B cell (primary cell): ENCODE results near the gene ST6GALNAC2. TPM values are rescaled to one million over a fixed set of nuclear protein-coding genes. Genes with fewer than 3 reads are reported as not detected.
"Not testable (repeated sequence)": the region's sequence is repeated elsewhere in the genome, so short reads cannot be mapped to it uniquely, and the experiment has no call there.

Experiments used
- ATAC-seq: fragments of 200-7000 bp; cut with Tn5 transposase; one replicate; pipeline ENCODE4 v1.10.0; 2021; ENCODE audit warnings: low read depth, mild to moderate bottlenecking, moderate number of reproducible peaks, moderate library complexity
- CTCF ChIA-PET: fragments of 350-600 bp; sonication (Branson Sonifier 250); formaldehyde crosslinking; loops from one replicate; lab custom pipeline; 2021; ENCODE audit warnings: antibody characterized with exemption, inconsistent platforms; lab: Charles Lee
- POLR2A ChIA-PET: fragments of 350-600 bp; sonication (Branson Sonifier 250); formaldehyde crosslinking; loops from one replicate; lab custom pipeline; 2021; ENCODE audit warnings: antibody characterized with exemption; lab: Charles Lee
- DNase-seq: peaks from one replicate; pipeline ENCODE4 v3.0.0; 2013
- H2AFZ ChIP-seq: 2 replicates; pipeline ENCODE4 v1.6.1; 2012; ENCODE audit warnings: mild to moderate bottlenecking, low read depth, low read length; ENCODE audit not compliant: insufficient read depth, poor library complexity, severe bottlenecking
- H3K27ac ChIP-seq, 2 donors: 1 replicate in 1 of 2; 2 replicates in 1 of 2; pipeline ENCODE4 v1.5.1; 2012 to 2013; ENCODE audit warnings: low read length in 2 of 2, mild to moderate bottlenecking in 2 of 2, moderate library complexity in 1 of 2
- H3K27me3 ChIP-seq, 4 experiments: fragments of 200-600 bp in 1 of 4; sonication (generic) in 1 of 4; replicated peaks in 1 of 4; 1 replicate in 2 of 4; 2 replicates in 2 of 4; pipeline versions ENCODE4 v1.6.1 to v1.7.0; 2013 to 2016; ENCODE audit warnings: low read length in 3 of 4, mild to moderate bottlenecking in 2 of 4, mixed read lengths in 1 of 4, moderate library complexity in 1 of 4; ENCODE audit not compliant: insufficient read depth in 4 of 4, control insufficient read depth in 3 of 4; ENCODE audit errors: control extremely low read depth in 1 of 4
- H3K36me3 ChIP-seq, 2 experiments: replicated peaks in 1 of 2; 1 replicate in 1 of 2; 2 replicates in 1 of 2; pipeline versions ENCODE4 v1.6.1 to v1.7.1; 2013; ENCODE audit warnings: low read length in 1 of 2; ENCODE audit not compliant: insufficient read depth in 2 of 2, control insufficient read depth in 1 of 2; ENCODE audit errors: control extremely low read depth in 1 of 2, extremely low read depth in 1 of 2
- H3K4me1 ChIP-seq, 2 donors: fragments of 200-600 bp in 1 of 2; sonication (generic) in 1 of 2; 1 replicate in 1 of 2; 2 replicates in 1 of 2; pipeline versions ENCODE4 v1.5.1 to v1.6.1; 2013 to 2017; ENCODE audit warnings: low read length in 2 of 2; ENCODE audit not compliant: control insufficient read depth in 2 of 2, insufficient read depth in 2 of 2
- H3K4me2 ChIP-seq: replicated peaks from 2 replicates; pipeline ENCODE3; 2012; ENCODE audit warnings: mild to moderate bottlenecking, low read depth, low read length; ENCODE audit not compliant: poor library complexity, severe bottlenecking
- H3K4me3 ChIP-seq, 5 experiments: fragments of 200-600 bp in 1 of 5; sonication (generic) in 1 of 5; 1 replicate in 3 of 5; 2 replicates in 2 of 5; pipeline versions ENCODE4 v1.5.1 to v1.7.0; 2011 to 2016; ENCODE audit warnings: low read length in 4 of 5, mild to moderate bottlenecking in 4 of 5, low read depth in 2 of 5, control low read depth in 1 of 5, moderate library complexity in 1 of 5; ENCODE audit not compliant: insufficient read depth in 1 of 5; ENCODE audit errors: control extremely low read depth in 1 of 5, extremely low read depth in 1 of 5
- H3K79me2 ChIP-seq: fragments of 200-600 bp; sonication (generic); one replicate; pipeline ENCODE4 v1.6.0; 2016; ENCODE audit warnings: low read length; ENCODE audit not compliant: control insufficient read depth, insufficient read depth
- H3K9ac ChIP-seq: fragments of 200-600 bp; sonication (generic); 2 replicates; pipeline ENCODE4 v1.6.1; 2017; ENCODE audit warnings: mild to moderate bottlenecking, low read length, moderate library complexity
- H3K9me3 ChIP-seq, 3 donors: one replicate each; pipeline versions ENCODE4 v1.6.1 to v1.7.1; 2013; ENCODE audit warnings: low read length in 2 of 3; ENCODE audit not compliant: control insufficient read depth in 2 of 3, insufficient read depth in 1 of 3; ENCODE audit errors: control extremely low read depth in 1 of 3
- H4K20me1 ChIP-seq: 2 replicates; pipeline ENCODE4 v1.6.0; 2012; ENCODE audit warnings: mild to moderate bottlenecking, low read length; ENCODE audit not compliant: insufficient read depth, control insufficient read depth, poor library complexity, severe bottlenecking
- H3K27ac Mint-ChIP-seq: one replicate; pipeline ENCODE4 v1.8.0; 2021; ENCODE audit warnings: mixed read lengths
- H3K27me3 Mint-ChIP-seq: one replicate; pipeline ENCODE4 v1.8.0; 2021; ENCODE audit warnings: mixed read lengths
- H3K4me1 Mint-ChIP-seq: one replicate; pipeline ENCODE4 v1.8.0; 2021; ENCODE audit warnings: mixed read lengths
- H3K4me3 Mint-ChIP-seq: one replicate; pipeline ENCODE4 v1.8.0; 2021; ENCODE audit warnings: mixed read lengths
- H3K9me3 Mint-ChIP-seq: one replicate; pipeline ENCODE4 v1.8.0; 2022; ENCODE audit warnings: mixed read lengths; ENCODE audit not compliant: insufficient read depth
- WGBS: methylation state at CpG from one replicate; pipeline ENCODE4 v1.1.5; 2013; ENCODE audit warnings: missing lambda C conversion rate; ENCODE audit not compliant: insufficient coverage; 5-methylcytosine and 5-hydroxymethylcytosine counted together
- intact Hi-C: fragments of 100-400 bp; cut with micrococcal nuclease; formaldehyde crosslinking; loops from one replicate; pipeline ENCODE4 v1.10.0; 2022
- polyA plus RNA-seq: library from polyadenylated mRNA; depleted of rRNA; stranded (reverse); fragments of >200 nt; gene quantifications from 2 replicates; pipeline ENCODE4 v1.2.3, GENCODE V29; 2012
- total RNA-seq, 2 donors: library from RNA; stranded (reverse); fragments of 120-200 nt in 1 of 2; gene quantifications; 1 replicate in 1 of 2; 2 replicates in 1 of 2; pipeline versions ENCODE4 v1.2.3 to v1.2.4, GENCODE V29; 2013 to 2022

ST6GALNAC2 gene
- total and polyA plus RNA-seq, 2 donors (not counting 1 experiment from before 2014, with no cell fraction given): 0.58 to 2.7 TPM

DNA sequence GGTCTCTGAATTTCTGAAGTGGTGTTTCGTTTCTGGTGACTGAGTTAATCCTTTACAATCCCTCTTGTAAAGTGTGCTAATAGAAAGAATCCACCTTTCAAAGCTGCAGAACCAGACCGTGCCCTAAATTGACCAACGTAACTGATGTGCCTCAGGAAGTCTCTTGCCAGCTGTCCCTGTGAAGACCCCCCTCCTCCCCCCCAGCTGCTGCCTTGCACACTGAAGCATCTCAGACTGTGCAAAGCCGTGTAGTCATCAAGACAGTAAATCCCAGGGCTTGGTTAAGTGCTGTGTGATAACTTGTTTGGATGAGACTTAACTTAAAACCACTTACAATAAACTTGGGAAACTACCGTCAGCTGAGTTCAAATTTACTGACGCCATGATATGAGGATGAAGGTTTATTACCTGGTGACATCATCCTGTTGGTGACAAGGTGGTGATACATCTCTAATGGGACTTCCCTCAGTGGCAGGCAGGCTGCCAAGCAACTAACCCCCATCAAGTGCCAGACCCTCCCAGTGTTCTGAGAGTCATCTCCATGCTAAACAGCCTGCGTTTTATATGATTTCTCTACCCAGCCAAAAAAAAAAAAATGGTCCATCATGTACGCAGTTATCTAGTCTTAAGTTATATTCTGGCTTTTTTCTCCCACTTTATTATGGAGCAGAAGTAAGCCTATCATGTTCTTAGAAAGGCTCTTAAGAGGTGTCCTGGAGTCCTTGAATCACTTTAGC lies 20.5 kb downstream of the ST6GALNAC2 start:
- H3K4me3 ChIP-seq, H3K4me2 ChIP-seq, H3K27me3 ChIP-seq, H3K79me2 ChIP-seq, POLR2A ChIA-PET, H3K27me3 Mint-ChIP-seq, DNase-seq, H2AFZ ChIP-seq, intact Hi-C loops, H3K9ac ChIP-seq, ATAC-seq, H3K9me3 Mint-ChIP-seq, H3K27ac Mint-ChIP-seq, H3K9me3 ChIP-seq, H3K27ac ChIP-seq, H3K4me3 Mint-ChIP-seq: not testable (repeated sequence)
- CTCF ChIA-PET: interaction anchor here (2.9 kb wide), 1 partner anchor 7 kb away, joined by 19 read pairs; no protein-coding TSS in a partner anchor
- WGBS: no CpG with 5 or more reads among the region's 8 CpGs
- H3K4me1 ChIP-seq: peaks cover 19 to 27% of the 10 kb centered on the region in 2 donors
- H3K36me3 ChIP-seq: peaks cover 0 to 34% of the 10 kb centered on the region in 2 experiments
- H4K20me1 ChIP-seq: peaks cover 31% of the 10 kb centered on the region
- peaks cover 46% of the 10 kb centered on the region for H3K4me1 Mint-ChIP-seq

DNA sequence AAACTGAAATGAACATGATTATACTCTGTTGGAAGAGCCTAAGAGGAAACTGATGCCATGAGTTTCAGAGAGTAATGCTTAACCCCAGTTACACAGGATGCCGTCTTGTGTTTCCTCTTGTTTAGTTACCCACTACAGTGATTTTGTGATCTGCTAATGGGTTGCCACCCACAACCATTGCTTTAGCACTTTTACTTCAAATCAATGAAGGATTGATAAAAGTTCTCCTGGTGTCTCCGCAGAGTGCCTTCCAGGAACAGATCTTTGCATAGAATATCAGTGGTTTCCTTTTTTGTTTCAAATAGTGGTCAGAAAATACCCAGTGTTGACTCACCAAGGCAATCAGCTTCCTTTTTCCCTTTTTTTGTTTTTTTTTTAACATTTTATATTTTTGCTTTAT lies 22.3 kb downstream of the ST6GALNAC2 start:
- H3K27me3 ChIP-seq, ATAC-seq, H3K9ac ChIP-seq, H3K27ac ChIP-seq, H3K27ac Mint-ChIP-seq, H3K9me3 ChIP-seq, H3K4me3 Mint-ChIP-seq, H3K4me2 ChIP-seq, H2AFZ ChIP-seq, DNase-seq, CTCF ChIA-PET, intact Hi-C loops, POLR2A ChIA-PET, H3K27me3 Mint-ChIP-seq, H3K4me3 ChIP-seq, H3K9me3 Mint-ChIP-seq: not testable (repeated sequence)
- H4K20me1 ChIP-seq: peaks cover 41% of the 10 kb centered on the region
- H3K4me1 Mint-ChIP-seq: peaks cover 55% of the 10 kb centered on the region
- H3K79me2 ChIP-seq: peaks cover 27% of the 10 kb centered on the region
- H3K36me3 ChIP-seq: peaks cover 1 to 38% of the 10 kb centered on the region in 2 experiments
- peaks cover 24 to 35% of the 10 kb centered on the region in 2 donors for H3K4me1 ChIP-seq
- no CpG with 5 or more reads among the region's 2 CpGs for WGBS
